Stimulated activated CD8-positive, alpha-beta memory T cell treated with anti-CD3 and anti-CD28 coated beads, Interleukin-2, amount 100 ng/mL, for 1 hour (primary cell): Measurements from ENCODE around the gene ZC3H12A.
"Not testable (repeated sequence)": the region's sequence is repeated elsewhere in the genome, so short reads cannot be mapped to it uniquely, and the experiment has no call there.

ENCODE experiments used
- DNase-seq, 2 donors: peaks; one replicate each; pipeline ENCODE4 v3.0.0-alpha.2; 2020; ENCODE audit warnings: low read depth in 2 of 2

The ZC3H12A gene

GRCh38 chr1:37502104-37502503, 27.7 kb downstream of the ZC3H12A start:
- DNase-seq: no peak

- DNase-seq: not testable (repeated sequence)
Measured at GRCh38 chr1:37502791-37503190, 28.4 kb downstream of the ZC3H12A start.

- DNase-seq: no peak
Measured at GRCh38 chr1:37506740-37507139, 32.4 kb downstream of the ZC3H12A start.

GRCh38 chr1:37509181-37509580, 34.8 kb downstream of the ZC3H12A start:
- DNase-seq: no peak

- peak in 1 of 2 donors; percentile 17 for DNase-seq
Measured at GRCh38 chr1:37513795-37514349, 39.5 kb downstream of the ZC3H12A start.

GRCh38 chr1:37514350-37515184, 40.2 kb downstream of the ZC3H12A start, which contains the start of gene MEAF6:
Gene MEAF6, minus strand, starts transcription at chr1:37514766. Its CDS starts 20 bp downstream, at chr1:37514746.
- peak; percentile 70 to 72 for DNase-seq

- DNase-seq: no peak
Measured at GRCh38 chr1:37515185-37516034, 41.0 kb downstream of the ZC3H12A start.

- no peak for DNase-seq
Measured at GRCh38 chr1:37517569-37517968, 43.2 kb downstream of the ZC3H12A start.

- DNase-seq: not testable (repeated sequence)
Measured at GRCh38 chr1:37518241-37518640, 43.9 kb downstream of the ZC3H12A start.

GRCh38 chr1:37518929-37519328, 44.5 kb downstream of the ZC3H12A start:
- peak in 1 of 2 donors; percentile 25 for DNase-seq

GRCh38 chr1:37519613-37520012, 45.2 kb downstream of the ZC3H12A start:
- DNase-seq: no peak

- not testable (repeated sequence) for DNase-seq
Measured at GRCh38 chr1:37529888-37530287, 55.5 kb downstream of the ZC3H12A start.

- not testable (repeated sequence) for DNase-seq
Measured at GRCh38 chr1:37532418-37533156, 58.2 kb downstream of the ZC3H12A start.

- DNase-seq: no peak
Measured at GRCh38 chr1:37533317-37534093, 59.1 kb downstream of the ZC3H12A start.
